GM21367 (cell line): ENCODE measurements around the gene AEBP1.

Source experiments
- ATAC-seq: cut with Tn5 transposase; IDR thresholded peaks from one replicate; pipeline ENCODE4 v1.9.1; 2021; ENCODE audit not compliant: unreplicated experiment

Gene AEBP1

DNA sequence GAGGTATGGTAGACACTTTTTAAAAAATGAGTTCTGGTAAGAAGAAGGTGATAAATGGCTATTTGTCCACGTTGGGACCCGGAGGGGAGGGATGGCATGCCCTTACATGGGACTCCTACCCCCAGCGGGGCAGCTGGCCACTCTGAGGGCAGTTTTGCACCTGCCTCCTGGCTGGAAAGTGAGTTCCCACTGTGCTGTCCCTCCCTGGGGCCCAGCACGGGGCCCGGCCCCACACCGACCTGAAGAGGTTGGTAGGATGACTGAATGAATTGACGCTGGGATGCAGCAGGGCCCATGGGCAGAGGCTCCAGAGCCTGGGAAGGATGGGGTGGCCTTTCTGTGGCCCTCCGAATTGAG lies 601 bp upstream of the AEBP1 start:
- no peak for ATAC-seq

DNA sequence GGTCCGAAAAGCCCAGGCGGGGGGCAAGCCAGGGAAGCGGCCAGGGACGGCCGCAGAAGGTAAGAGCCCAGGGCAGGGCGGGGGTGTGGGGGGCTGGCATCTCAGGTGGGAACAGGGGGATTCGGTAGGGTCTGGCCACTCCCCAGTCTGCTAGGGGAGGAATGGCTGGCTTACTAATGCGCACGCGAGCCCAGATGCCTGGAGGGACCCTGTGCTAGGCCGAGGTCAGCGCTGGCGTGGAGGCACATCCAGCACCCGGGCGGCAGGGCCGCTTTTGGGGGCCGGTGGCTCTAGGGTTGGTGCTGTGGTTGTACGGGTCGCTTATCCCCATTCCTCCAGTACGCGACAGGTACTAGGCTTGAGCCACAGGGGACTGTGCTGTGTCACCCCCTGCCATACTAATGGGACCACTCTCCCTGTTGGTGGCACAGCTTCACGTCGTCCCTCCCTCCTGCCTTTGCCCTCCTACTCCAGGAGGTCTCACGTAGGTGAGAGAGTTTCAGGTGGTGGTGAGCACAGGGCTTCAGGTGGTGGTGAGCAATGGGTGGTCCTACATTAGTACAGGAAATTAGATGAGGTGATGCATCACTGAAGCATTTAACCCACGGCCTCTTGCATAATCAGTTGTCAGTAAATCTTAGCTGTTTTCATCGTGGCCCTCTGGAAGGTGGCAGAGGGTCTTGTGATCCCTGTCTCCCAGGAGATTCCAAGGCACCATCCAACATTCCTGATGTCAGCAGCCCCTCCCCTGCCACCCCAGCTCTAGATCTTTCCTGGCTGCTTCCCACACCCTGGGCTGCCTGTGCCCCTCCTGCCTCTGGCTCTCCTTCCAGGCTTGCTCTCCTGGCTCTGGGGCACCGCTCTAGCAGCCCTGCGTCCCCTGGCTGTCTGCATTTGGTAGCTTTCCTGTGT lies 971 bp downstream of the AEBP1 start:
- no peak for ATAC-seq

DNA sequence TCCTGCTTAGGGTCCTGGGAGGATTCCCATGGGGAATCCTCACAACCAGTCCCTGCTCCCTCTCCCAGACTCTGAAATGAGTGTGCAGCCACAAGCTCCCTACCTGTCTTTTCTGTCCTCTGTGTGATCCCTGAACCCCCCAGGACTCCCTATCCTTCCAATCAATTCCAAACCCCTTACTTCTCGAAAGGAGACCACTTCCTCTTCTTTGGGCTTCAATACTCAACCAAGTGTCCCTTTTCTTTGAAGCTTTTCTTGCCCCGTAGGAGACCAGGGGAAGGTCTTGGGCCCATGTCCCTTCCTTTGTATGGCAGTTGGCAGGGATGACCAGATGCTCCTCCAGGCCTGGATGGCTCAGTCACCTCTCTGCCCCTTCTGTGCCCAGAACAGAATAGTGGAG lies 1.7 kb downstream of the AEBP1 start:
- ATAC-seq: no peak

DNA sequence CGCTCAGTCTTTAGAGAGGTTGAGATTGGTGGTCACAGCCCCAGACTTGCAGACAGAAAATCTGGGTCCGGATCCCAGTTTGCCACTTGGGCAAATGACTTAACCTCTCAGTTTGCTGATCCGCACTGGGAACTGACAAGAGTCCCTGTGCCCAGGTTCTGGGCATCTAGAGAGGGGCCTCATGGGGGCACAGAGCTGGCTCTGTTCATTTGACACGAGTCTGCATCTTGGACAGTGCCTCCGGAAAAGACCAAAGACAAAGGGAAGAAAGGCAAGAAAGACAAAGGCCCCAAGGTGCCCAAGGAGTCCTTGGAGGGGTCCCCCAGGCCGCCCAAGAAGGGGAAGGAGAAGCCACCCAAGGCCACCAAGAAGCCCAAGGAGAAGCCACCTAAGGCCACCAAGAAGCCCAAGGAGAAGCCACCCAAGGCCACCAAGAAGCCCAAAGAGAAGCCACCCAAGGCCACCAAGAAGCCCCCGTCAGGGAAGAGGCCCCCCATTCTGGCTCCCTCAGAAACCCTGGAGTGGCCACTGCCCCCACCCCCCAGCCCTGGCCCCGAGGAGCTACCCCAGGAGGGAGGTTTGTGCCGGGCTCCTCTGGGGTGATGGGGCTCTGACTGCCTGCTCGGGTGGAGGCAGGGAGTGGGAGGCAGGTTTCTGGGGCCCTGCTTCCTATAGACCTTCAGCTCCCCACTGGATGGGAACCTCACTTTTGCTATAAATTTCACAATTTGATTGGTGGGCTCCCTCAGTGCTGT lies 2.3 kb downstream of the AEBP1 start:
- no peak for ATAC-seq

DNA sequence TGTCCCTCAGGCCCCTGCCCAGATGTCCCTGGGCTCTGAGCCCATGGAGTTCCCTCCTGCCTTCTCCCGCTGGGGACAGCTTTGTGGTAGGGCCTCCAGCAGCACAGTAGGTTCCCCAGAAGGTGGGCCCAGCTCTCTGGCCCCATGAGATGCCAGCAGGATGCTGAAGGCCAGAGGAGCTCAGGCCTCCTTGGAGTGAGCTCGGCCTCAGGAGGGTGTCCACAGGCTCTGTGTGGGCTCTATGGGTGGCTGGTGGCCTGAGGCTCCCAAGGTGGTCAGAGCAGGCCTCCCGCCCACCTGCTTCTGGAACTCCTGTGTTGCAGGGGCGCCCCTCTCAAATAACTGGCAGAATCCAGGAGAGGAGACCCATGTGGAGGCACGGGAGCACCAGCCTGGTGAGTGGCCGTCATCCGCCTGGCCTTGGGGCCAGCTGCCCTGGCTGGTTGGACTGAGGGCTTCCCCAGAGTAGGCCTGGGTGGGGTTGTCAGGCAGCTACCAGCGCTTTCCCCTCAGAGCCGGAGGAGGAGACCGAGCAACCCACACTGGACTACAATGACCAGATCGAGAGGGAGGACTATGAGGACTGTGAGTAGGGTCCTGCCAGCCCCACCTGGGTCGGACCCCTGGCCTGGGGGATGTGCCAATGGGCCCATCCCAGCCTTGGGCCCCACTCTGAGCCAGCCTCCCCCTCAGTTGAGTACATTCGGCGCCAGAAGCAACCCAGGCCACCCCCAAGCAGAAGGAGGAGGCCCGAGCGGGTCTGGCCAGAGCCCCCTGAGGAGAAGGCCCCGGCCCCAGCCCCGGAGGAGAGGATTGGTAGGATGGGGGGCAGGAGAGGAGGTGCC lies 3.2 kb downstream of the AEBP1 start:
- no peak for ATAC-seq

DNA sequence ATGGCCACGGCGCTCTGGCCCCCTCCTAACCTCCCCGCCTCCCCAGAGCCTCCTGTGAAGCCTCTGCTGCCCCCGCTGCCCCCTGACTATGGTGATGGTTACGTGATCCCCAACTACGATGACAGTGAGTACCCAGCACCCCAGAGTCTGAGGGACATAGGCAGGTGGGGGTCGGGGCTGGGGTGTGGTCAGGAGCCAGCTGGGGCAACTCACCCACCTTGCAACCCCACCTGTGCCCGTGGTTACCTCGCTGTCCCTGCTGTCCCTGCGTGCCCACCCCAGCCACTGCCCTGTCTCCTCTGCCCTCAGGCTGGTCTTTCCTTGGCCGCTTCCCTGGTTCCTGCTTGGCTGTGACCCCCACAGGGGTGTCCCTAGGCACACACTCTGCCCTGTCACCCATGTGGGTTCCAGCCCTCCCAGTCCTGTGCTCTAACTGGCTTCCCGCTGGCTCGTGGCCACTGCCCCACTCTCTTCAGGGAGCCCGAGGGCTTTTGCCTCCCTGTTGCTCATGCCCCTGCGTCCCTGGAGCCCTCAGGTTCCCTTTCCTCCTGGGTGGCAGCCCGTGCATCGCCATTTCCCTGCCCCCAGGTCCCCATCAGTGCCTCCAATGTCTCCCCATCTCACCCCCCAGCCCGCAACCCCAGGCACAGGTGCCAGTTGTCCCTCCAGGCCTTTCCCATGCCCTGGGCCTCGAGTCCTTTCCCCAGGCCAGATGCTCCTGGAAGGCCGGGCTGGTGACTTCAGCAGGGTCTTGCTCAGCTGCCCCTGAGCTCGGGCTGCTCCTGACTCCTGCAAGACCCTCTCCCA lies 4.0 kb downstream of the AEBP1 start:
- ATAC-seq: no peak

DNA sequence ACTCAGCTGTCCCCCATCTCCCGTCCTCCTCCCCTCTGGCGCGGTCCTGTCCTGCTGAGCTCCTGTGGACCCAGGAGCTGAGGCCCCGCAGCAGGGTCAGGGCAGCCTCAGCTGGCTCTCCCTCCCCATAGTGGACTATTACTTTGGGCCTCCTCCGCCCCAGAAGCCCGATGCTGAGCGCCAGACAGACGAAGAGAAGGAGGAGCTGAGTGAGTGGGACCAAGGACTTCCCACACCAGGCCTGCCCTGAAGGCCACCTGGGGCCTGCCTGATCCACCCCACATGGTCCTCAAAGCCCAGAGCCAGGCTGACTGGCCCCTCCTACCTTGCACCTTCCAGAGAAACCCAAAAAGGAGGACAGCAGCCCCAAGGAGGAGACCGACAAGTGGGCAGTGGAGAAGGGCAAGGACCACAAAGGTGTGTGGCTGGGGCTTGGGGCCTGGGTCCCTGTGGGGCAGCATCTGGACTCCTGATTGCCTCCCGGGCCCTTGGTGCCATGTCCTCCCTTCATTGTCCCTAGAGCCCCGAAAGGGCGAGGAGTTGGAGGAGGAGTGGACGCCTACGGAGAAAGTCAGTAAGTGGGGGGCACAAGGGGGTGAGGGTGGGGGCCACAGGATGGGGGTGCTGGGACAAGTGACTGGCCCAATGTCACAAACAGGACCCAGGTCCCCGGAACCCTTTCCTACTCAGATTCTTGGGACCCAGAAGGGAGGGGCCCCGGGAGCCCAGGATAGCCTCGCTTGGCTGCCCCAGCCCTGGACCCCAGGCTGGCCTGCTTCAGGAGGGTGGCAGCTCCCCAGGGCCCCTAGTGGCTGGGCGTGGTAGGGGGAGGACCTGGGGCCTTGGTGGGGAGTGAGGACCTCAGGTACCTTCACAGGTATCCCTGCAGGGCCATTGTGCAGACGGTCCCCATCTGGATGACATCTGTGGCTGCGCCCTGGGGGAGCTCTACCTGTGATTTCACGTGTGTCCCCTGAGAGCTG lies 4.9 kb downstream of the AEBP1 start:
- ATAC-seq: no peak

DNA sequence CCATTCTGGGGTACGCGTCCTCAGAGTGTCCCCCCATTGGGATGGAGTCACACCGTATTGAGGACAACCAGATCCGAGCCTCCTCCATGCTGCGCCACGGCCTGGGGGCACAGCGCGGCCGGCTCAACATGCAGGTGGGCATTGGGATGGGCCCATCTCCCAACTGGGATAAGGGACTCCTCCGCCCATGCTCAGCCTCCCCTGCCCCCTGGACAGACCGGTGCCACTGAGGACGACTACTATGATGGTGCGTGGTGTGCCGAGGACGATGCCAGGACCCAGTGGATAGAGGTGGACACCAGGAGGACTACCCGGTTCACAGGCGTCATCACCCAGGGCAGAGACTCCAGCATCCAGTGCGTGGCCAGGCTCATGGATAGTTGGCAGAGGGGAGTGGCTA lies 5.8 kb downstream of the AEBP1 start:
- ATAC-seq: no peak

DNA sequence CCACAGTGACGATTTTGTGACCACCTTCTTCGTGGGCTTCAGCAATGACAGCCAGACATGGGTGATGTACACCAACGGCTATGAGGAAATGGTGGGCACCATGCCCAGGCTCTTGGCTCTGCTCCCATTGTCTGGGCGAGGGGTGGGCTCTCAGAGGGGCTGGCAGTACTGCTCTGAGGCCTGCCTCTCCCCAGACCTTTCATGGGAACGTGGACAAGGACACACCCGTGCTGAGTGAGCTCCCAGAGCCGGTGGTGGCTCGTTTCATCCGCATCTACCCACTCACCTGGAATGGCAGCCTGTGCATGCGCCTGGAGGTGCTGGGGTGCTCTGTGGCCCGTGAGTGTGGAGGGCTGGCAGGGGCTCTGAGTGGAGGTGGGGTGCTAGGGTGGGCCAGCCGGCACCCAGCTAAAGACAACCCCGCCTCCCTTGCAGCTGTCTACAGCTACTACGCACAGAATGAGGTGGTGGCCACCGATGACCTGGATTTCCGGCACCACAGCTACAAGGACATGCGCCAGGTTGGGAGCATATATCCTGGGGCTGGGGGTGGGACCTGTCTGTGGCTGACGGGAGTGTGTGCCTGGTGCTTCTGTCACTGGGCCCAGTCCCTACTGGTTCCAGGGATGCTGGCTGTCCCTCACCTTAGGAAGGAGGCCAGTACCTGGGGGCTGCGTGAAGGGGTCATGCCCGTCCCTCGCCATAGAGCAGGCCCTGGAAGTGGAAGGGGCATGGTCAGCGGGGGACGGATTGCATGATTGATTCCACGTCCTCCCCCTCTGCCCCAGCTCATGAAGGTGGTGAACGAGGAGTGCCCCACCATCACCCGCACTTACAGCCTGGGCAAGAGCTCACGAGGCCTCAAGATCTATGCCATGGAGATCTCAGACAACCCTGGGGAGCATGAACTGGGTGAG lies 6.8 kb downstream of the AEBP1 start:
- ATAC-seq: no peak

DNA sequence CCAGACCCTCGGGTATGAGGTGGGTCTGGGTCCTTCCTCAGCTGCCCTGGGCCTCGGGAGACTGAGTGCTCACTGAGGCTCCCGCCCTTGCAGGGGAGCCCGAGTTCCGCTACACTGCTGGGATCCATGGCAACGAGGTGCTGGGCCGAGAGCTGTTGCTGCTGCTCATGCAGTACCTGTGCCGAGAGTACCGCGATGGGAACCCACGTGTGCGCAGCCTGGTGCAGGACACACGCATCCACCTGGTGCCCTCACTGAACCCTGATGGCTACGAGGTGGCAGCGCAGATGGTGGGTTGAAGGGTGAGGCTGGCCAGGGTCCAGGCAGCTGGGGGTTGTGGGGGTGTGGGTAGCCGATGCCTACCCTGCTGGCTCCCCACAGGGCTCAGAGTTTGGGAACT lies 7.6 kb downstream of the AEBP1 start:
- no peak for ATAC-seq

DNA sequence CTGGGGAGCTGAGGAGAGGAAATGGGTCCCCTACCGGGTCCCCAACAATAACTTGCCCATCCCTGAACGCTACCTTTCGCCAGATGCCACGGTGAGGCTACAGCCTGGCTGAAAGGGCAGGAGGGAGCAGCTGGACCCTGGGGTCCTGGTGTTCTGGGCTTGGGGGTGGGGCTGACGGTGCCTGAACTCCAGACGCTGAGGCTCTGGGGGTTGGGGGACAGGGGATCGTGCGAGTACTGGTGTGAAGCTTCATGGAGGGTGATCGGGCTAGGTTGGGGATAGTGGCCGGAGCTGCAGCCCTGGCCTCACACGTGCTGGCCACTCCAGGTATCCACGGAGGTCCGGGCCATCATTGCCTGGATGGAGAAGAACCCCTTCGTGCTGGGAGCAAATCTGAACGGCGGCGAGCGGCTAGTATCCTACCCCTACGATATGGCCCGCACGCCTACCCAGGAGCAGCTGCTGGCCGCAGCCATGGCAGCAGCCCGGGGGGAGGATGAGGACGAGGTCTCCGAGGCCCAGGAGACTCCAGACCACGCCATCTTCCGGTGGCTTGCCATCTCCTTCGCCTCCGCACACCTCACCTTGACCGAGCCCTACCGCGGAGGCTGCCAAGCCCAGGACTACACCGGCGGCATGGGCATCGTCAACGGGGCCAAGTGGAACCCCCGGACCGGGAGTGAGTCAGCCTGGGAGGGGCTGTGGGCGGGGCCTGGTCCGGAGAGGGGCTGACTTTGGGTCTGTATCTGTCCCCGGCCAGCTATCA lies 8.3 kb downstream of the AEBP1 start:
- ATAC-seq: no peak

DNA sequence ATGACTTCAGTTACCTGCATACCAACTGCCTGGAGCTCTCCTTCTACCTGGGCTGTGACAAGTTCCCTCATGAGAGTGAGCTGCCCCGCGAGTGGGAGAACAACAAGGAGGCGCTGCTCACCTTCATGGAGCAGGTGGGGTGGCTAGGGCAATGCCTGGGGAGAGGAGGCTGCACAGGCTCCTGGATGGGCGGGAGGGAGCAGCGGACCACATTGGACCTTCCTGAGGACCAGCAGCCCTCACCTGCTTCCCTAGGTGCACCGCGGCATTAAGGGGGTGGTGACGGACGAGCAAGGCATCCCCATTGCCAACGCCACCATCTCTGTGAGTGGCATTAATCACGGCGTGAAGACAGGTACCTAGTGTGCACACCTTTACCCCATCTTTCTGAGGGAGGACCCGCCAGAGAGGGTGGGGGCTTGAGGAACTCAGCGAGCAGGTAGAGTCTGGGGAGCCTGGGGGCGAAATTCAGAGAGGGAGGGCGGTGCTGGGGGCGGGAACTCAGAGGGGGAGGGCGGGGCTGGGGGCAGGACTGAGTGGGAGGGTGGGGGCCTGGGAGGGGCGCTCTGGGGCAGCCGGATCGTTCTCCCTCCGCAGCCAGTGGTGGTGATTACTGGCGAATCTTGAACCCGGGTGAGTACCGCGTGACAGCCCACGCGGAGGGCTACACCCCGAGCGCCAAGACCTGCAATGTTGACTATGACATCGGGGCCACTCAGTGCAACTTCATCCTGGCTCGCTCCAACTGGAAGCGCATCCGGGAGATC lies 9.0 kb downstream of the AEBP1 start:
- ATAC-seq: no peak

DNA sequence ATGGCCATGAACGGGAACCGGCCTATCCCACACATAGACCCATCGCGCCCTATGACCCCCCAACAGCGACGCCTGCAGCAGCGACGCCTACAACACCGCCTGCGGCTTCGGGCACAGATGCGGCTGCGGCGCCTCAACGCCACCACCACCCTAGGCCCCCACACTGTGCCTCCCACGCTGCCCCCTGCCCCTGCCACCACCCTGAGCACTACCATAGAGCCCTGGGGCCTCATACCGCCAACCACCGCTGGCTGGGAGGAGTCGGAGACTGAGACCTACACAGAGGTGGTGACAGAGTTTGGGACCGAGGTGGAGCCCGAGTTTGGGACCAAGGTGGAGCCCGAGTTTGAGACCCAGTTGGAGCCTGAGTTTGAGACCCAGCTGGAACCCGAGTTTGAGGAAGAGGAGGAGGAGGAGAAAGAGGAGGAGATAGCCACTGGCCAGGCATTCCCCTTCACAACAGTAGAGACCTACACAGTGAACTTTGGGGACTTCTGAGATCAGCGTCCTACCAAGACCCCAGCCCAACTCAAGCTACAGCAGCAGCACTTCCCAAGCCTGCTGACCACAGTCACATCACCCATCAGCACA lies 9.7 kb downstream of the AEBP1 start:
- no peak for ATAC-seq

DNA sequence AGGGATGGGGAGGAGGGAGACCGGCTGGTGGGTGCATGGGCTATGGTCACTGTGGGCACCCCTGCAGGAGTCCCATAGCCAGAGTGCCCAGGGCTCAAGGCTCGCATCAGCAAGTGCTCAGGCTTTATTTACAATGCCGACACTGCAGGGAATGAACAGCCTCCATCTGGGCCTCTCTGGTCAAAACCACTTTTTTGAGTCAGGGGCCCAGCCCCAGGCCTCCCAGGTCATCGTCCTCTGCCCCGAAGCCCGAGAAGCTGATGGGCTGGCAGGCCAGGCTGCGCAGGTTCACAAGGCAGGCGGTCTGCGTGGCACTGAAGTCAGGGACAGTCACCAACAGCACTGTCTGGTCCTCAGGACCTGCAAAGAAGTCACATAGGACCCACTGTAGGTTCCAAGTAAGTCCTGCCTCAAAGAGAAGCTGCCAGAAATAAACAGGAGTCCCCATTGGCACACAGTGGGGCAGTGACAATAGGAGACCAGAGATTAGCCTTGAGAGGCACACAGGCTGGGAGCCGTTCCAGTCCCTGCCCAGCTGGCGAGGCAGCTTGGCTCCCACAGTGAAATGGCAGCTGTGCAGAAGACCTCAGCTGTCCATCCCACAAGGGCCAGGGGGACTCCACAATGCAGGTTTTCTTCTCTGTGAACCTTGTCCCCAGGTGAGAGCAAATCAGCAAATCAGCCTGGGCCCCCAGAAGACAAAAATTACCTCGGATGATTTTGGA lies 10.6 kb downstream of the AEBP1 start:
- ATAC-seq: no peak

DNA sequence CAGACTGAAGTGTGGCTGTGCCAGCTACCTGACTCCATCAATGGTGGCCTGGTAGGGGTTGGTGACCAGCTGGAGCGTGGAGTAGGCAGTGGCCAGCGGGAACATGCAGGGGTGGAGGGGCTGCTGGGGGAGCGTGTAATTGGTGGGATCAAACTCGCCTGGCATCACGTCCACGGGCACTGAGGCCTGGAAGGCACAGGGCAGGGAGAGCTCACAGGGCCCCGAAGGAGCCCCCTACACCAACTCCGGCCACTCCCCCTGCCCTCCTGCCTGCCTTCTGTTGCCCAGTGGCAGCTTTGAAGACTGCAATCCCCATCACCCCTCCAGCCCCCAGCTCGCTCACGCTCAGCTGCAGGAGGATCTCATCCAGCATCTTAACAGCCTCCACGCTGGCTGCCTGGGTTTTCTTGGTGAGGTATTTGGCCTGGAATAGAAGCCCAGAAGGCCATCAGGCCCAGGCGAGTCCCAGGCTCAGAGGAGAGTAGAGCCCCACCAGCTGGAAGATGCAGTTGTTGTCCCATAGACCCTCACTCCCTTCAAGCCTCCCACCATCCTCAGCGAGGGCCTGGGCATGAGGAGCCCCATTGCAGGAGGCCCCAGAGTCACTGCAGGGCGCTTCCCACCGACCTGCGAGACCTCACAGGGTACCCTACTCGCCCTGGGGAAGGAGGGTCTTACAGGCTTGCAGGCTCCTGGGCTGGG lies 12.1 kb downstream of the AEBP1 start:
- no peak for ATAC-seq
